H9 (cell line): ENCODE measurements around the gene EVC. TPM values are rescaled to one million over a fixed set of nuclear protein-coding genes. Genes with fewer than 3 reads are reported as not detected.

ENCODE experiments used
- DNase-seq: peaks from one replicate; pipeline ENCODE4 v3.0.0-alpha.2; 2017
- H2AFZ ChIP-seq: one replicate; pipeline ENCODE4 v1.6.1; 2013; ENCODE audit warnings: mild to moderate bottlenecking, low read length, control low read depth, moderate library complexity
- H2AK5ac ChIP-seq: 2 replicates; pipeline ENCODE4 v1.6.1; 2013; ENCODE audit warnings: low read length, control low read depth, mixed read lengths; ENCODE audit not compliant: insufficient read length
- H2BK120ac ChIP-seq: one replicate; pipeline ENCODE4 v1.6.1; 2013; ENCODE audit warnings: low read depth, mild to moderate bottlenecking, low read length, control low read depth, inconsistent platforms; ENCODE audit not compliant: poor library complexity, severe bottlenecking
- H2BK12ac ChIP-seq: 2 replicates; pipeline ENCODE4 v1.6.1; 2013; ENCODE audit warnings: low read length, control low read depth, mixed read lengths, low read depth; ENCODE audit not compliant: insufficient read length
- H2BK15ac ChIP-seq: 2 replicates; pipeline ENCODE4 v1.6.1; 2013; ENCODE audit warnings: low read depth, low read length, control low read depth
- H2BK20ac ChIP-seq: one replicate; pipeline ENCODE4 v1.6.1; 2013; ENCODE audit warnings: low read depth, mild to moderate bottlenecking, low read length, control low read depth, inconsistent platforms; ENCODE audit not compliant: poor library complexity, severe bottlenecking
- H2BK5ac ChIP-seq: 2 replicates; pipeline ENCODE4 v1.6.1; 2013; ENCODE audit warnings: low read length, control low read depth, mixed read lengths; ENCODE audit not compliant: insufficient read length
- H3K14ac ChIP-seq: 2 replicates; pipeline ENCODE4 v1.6.1; 2013; ENCODE audit warnings: low read length, control low read depth; ENCODE audit not compliant: insufficient read depth
- H3K18ac ChIP-seq: 2 replicates; pipeline ENCODE4 v1.6.1; 2013; ENCODE audit warnings: low read depth, mild to moderate bottlenecking, mixed read lengths, low read length, control low read depth; ENCODE audit not compliant: insufficient read length
- H3K23ac ChIP-seq: 2 replicates; pipeline ENCODE4 v1.6.1; 2013; ENCODE audit warnings: low read length, control low read depth, mixed read lengths, low read depth; ENCODE audit not compliant: insufficient read length
- H3K23me2 ChIP-seq: 2 replicates; pipeline ENCODE4 v1.6.1; 2013; ENCODE audit warnings: low read depth, mild to moderate bottlenecking, mixed read lengths, low read length, control low read depth; ENCODE audit not compliant: insufficient read length, poor library complexity, severe bottlenecking
- H3K27ac ChIP-seq: 2 replicates; pipeline ENCODE4 v1.5.1; 2013; ENCODE audit warnings: low read length, control low read depth, mixed read lengths, low read depth; ENCODE audit not compliant: insufficient read length
- H3K27me3 ChIP-seq: 2 replicates; pipeline ENCODE4 v1.6.1; 2013; ENCODE audit warnings: low read length, control low read depth, inconsistent platforms; ENCODE audit not compliant: insufficient read depth
- H3K4ac ChIP-seq: 2 replicates; pipeline ENCODE4 v1.6.1; 2013; ENCODE audit warnings: low read depth, mild to moderate bottlenecking, control low read depth, inconsistent platforms, low read length, moderate library complexity
- H3K4me1 ChIP-seq: 2 replicates; pipeline ENCODE4 v1.6.1; 2013; ENCODE audit warnings: low read length, control low read depth, inconsistent platforms; ENCODE audit not compliant: insufficient read depth
- H3K4me2 ChIP-seq: 2 replicates; pipeline ENCODE4 v1.6.1; 2013; ENCODE audit warnings: low read length, control low read depth, mixed read lengths; ENCODE audit not compliant: insufficient read length, insufficient read depth
- H3K56ac ChIP-seq: 2 replicates; pipeline ENCODE4 v1.6.1; 2013; ENCODE audit warnings: low read depth, mild to moderate bottlenecking, mixed read lengths, low read length, control low read depth; ENCODE audit not compliant: insufficient read length
- H3K79me1 ChIP-seq: 2 replicates; pipeline ENCODE4 v1.6.1; 2013; ENCODE audit warnings: low read depth, mild to moderate bottlenecking, moderate library complexity, low read length, control low read depth, inconsistent platforms; ENCODE audit not compliant: insufficient read depth, poor library complexity, severe bottlenecking
- H3K79me2 ChIP-seq: 2 replicates; pipeline ENCODE4 v1.6.1; 2013; ENCODE audit warnings: low read length, control low read depth, inconsistent platforms; ENCODE audit not compliant: insufficient read depth
- H3K9ac ChIP-seq: 2 replicates; pipeline ENCODE4 v1.6.1; 2013; ENCODE audit warnings: low read length, control low read depth, mixed read lengths; ENCODE audit not compliant: insufficient read length; ENCODE audit errors: extremely low read depth
- H3K9me3 ChIP-seq: one replicate; pipeline ENCODE4 v1.6.1; 2013; ENCODE audit warnings: low read depth, low read length, inconsistent platforms; ENCODE audit not compliant: control insufficient read depth
- H3T11ph ChIP-seq: one replicate; pipeline ENCODE4 v1.6.1; 2013; ENCODE audit warnings: mild to moderate bottlenecking, low read length, control low read depth, inconsistent platforms
- H4K20me1 ChIP-seq: one replicate; pipeline ENCODE4 v1.6.1; 2013; ENCODE audit not compliant: control insufficient read depth, insufficient read length, insufficient read depth
- H4K5ac ChIP-seq: 2 replicates; pipeline ENCODE4 v1.6.1; 2013; ENCODE audit warnings: low read depth, mild to moderate bottlenecking, mixed read lengths, low read length, control low read depth; ENCODE audit not compliant: insufficient read length
- H4K8ac ChIP-seq: replicated peaks from 2 replicates; pipeline ENCODE4 v1.6.1; 2013; ENCODE audit warnings: low read length, control low read depth, mixed read lengths, low read depth; ENCODE audit not compliant: insufficient read length
- H4K91ac ChIP-seq: 2 replicates; pipeline ENCODE4 v1.6.1; 2013; ENCODE audit warnings: low read depth, mild to moderate bottlenecking, moderate library complexity, mixed read lengths, low read length, control low read depth; ENCODE audit not compliant: insufficient read length
- H3K27ac Mint-ChIP-seq, 3 experiments: 2 replicates in 2 of 3; 3 replicates in 1 of 3; pipeline ENCODE4 v1.8.0; 2020 to 2021; ENCODE audit warnings: mixed read lengths in 3 of 3, mild to moderate bottlenecking in 1 of 3, moderate library complexity in 1 of 3
- H3K27me3 Mint-ChIP-seq: 2 replicates; pipeline ENCODE4 v1.8.0; 2021; ENCODE audit warnings: low read depth, mild to moderate bottlenecking, moderate library complexity, mixed read lengths
- H3K36me3 Mint-ChIP-seq, 3 experiments: 2 replicates in 2 of 3; 3 replicates in 1 of 3; pipeline ENCODE4 v1.8.0; 2020 to 2021; ENCODE audit warnings: low read depth in 3 of 3, mixed read lengths in 3 of 3; ENCODE audit not compliant: insufficient read depth in 1 of 3
- H3K4me1 Mint-ChIP-seq, 2 experiments: 2 replicates each; pipeline ENCODE4 v1.8.0; 2020; ENCODE audit warnings: mixed read lengths in 2 of 2
- H3K4me3 Mint-ChIP-seq, 2 experiments: 2 replicates in 1 of 2; 3 replicates in 1 of 2; pipeline ENCODE4 v1.8.0; 2020 to 2021; ENCODE audit warnings: mild to moderate bottlenecking in 2 of 2, mixed read lengths in 2 of 2, moderate library complexity in 1 of 2
- H3K9me3 Mint-ChIP-seq, 2 experiments: 2 replicates in 1 of 2; 3 replicates in 1 of 2; pipeline ENCODE4 v1.8.0; 2020; ENCODE audit warnings: mild to moderate bottlenecking in 2 of 2, mixed read lengths in 2 of 2, moderate library complexity in 1 of 2
- WGBS: extraction: QIAGEN DNeasy Blood & Tissue Kit; methylation state at CpG from one replicate; pipeline ENCODE4 v1.1.7; 2013; ENCODE audit warnings: missing lambda C conversion rate, low lambda C conversion rate, mixed read lengths; ENCODE audit not compliant: insufficient read length; ENCODE audit errors: extremely low coverage; 5-methylcytosine and 5-hydroxymethylcytosine counted together
- total RNA-seq: library from RNA; stranded (reverse); gene quantifications from 2 replicates; pipeline ENCODE4 v1.2.1, GENCODE V29; 2021
- TF ChIP-seq, protein P1 (sequence below): fragments of 200-600 bp; sonication (generic); conservative IDR thresholded peaks from 3 replicates; pipeline ENCODE4 v1.8.0; 2021; ENCODE audit warnings: antibody characterized with exemption, mild to moderate bottlenecking

Gene EVC
- total RNA-seq, 1 experiment from 2014 or later = 10.1 TPM

DNA sequence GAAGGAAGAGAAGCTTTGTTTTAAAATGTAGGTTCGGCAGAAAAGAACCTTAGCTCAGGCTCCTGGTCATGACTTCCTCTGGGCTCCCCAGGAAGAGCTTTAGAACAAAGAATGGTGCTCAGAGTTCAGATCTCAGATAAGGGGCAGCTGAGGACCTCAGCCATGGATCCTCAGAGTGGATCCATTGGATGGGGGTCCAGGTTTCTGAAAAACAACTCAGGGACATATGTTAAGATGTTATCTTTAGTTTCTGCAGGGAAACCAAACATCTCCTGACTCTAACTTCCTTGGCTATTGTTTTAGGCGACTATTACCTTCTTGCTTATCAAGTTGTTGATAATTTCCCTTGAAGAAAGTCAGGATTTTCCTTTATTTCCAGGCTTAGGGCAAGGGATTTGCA, 5.4 kb downstream of the EVC start:
- no peak for DNase-seq
- no peak overlapping the region for H2AK5ac ChIP-seq
- H3K4me3 Mint-ChIP-seq = no peak overlapping the region
- H2BK15ac ChIP-seq = no peak overlapping the region
- H2BK5ac ChIP-seq = no peak overlapping the region
- no peaks in the 10 kb centered on the region for H4K20me1 ChIP-seq
- no peak overlapping the region for H4K8ac ChIP-seq
- H3K4ac ChIP-seq = no peak overlapping the region
- H2BK20ac ChIP-seq = no peak overlapping the region
- no CpG with 5 or more reads among the region's 2 CpGs for WGBS
- no peaks in the 10 kb centered on the region for H3K79me1 ChIP-seq
- no peak overlapping the region for H4K5ac ChIP-seq
- no peak overlapping the region for H4K91ac ChIP-seq
- H3K23ac ChIP-seq = no peak overlapping the region
- peaks cover 11 to 13% of the 10 kb centered on the region in 2 experiments for H3K9me3 Mint-ChIP-seq
- H3K27ac Mint-ChIP-seq = no peak overlapping the region
- H3K36me3 Mint-ChIP-seq = peaks cover 13 to 23% (median 17%) of the 10 kb centered on the region in 3 experiments
- H3K23me2 ChIP-seq = peaks cover 3% of the 10 kb centered on the region
- H3K18ac ChIP-seq = no peak overlapping the region
- peaks cover 11% of the 10 kb centered on the region for H3K27me3 Mint-ChIP-seq
- H3K56ac ChIP-seq = no peak overlapping the region
- no peak overlapping the region for H2BK12ac ChIP-seq
- H2BK120ac ChIP-seq = no peak overlapping the region
- no peak overlapping the region for H3K27ac ChIP-seq
- no peaks in the 10 kb centered on the region; the same call in 1 of the 2 replicates for H3K79me2 ChIP-seq
- no peak overlapping the region for H2AFZ ChIP-seq
- TF ChIP-seq, protein P1, sequence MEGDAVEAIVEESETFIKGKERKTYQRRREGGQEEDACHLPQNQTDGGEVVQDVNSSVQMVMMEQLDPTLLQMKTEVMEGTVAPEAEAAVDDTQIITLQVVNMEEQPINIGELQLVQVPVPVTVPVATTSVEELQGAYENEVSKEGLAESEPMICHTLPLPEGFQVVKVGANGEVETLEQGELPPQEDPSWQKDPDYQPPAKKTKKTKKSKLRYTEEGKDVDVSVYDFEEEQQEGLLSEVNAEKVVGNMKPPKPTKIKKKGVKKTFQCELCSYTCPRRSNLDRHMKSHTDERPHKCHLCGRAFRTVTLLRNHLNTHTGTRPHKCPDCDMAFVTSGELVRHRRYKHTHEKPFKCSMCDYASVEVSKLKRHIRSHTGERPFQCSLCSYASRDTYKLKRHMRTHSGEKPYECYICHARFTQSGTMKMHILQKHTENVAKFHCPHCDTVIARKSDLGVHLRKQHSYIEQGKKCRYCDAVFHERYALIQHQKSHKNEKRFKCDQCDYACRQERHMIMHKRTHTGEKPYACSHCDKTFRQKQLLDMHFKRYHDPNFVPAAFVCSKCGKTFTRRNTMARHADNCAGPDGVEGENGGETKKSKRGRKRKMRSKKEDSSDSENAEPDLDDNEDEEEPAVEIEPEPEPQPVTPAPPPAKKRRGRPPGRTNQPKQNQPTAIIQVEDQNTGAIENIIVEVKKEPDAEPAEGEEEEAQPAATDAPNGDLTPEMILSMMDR = no peak
- peaks cover 21 to 22% of the 10 kb centered on the region in 2 experiments for H3K4me1 Mint-ChIP-seq
- H3K27me3 ChIP-seq = peaks cover 5% of the 10 kb centered on the region; the same call in 1 of the 2 replicates
- H3K14ac ChIP-seq = no peak overlapping the region
- no peak overlapping the region for H3T11ph ChIP-seq
- no peaks in the 10 kb centered on the region for H3K4me1 ChIP-seq
- no peaks in the 10 kb centered on the region for H3K9me3 ChIP-seq
- no peak overlapping the region for H3K4me2 ChIP-seq
- no peak overlapping the region for H3K9ac ChIP-seq
